H9 (cell line): ENCODE measurements around the gene ADORA1. TPM values are rescaled to one million over a fixed set of nuclear protein-coding genes. Genes with fewer than 3 reads are reported as not detected.
A peak's percentile ranks its signal among the peaks of the same experiment; 100 is the strongest.

ENCODE experiments used
- DNase-seq: peaks from one replicate; pipeline ENCODE4 v3.0.0-alpha.2; 2017
- H2AFZ ChIP-seq: one replicate; pipeline ENCODE4 v1.6.1; 2013; ENCODE audit warnings: mild to moderate bottlenecking, low read length, control low read depth, moderate library complexity
- H2AK5ac ChIP-seq: 2 replicates; pipeline ENCODE4 v1.6.1; 2013; ENCODE audit warnings: low read length, control low read depth, mixed read lengths; ENCODE audit not compliant: insufficient read length
- H2BK120ac ChIP-seq: one replicate; pipeline ENCODE4 v1.6.1; 2013; ENCODE audit warnings: low read depth, mild to moderate bottlenecking, low read length, control low read depth, inconsistent platforms; ENCODE audit not compliant: poor library complexity, severe bottlenecking
- H2BK12ac ChIP-seq: 2 replicates; pipeline ENCODE4 v1.6.1; 2013; ENCODE audit warnings: low read length, control low read depth, mixed read lengths, low read depth; ENCODE audit not compliant: insufficient read length
- H2BK15ac ChIP-seq: 2 replicates; pipeline ENCODE4 v1.6.1; 2013; ENCODE audit warnings: low read depth, low read length, control low read depth
- H2BK20ac ChIP-seq: one replicate; pipeline ENCODE4 v1.6.1; 2013; ENCODE audit warnings: low read depth, mild to moderate bottlenecking, low read length, control low read depth, inconsistent platforms; ENCODE audit not compliant: poor library complexity, severe bottlenecking
- H2BK5ac ChIP-seq: 2 replicates; pipeline ENCODE4 v1.6.1; 2013; ENCODE audit warnings: low read length, control low read depth, mixed read lengths; ENCODE audit not compliant: insufficient read length
- H3K14ac ChIP-seq: 2 replicates; pipeline ENCODE4 v1.6.1; 2013; ENCODE audit warnings: low read length, control low read depth; ENCODE audit not compliant: insufficient read depth
- H3K18ac ChIP-seq: 2 replicates; pipeline ENCODE4 v1.6.1; 2013; ENCODE audit warnings: low read depth, mild to moderate bottlenecking, mixed read lengths, low read length, control low read depth; ENCODE audit not compliant: insufficient read length
- H3K23ac ChIP-seq: 2 replicates; pipeline ENCODE4 v1.6.1; 2013; ENCODE audit warnings: low read length, control low read depth, mixed read lengths, low read depth; ENCODE audit not compliant: insufficient read length
- H3K23me2 ChIP-seq: 2 replicates; pipeline ENCODE4 v1.6.1; 2013; ENCODE audit warnings: low read depth, mild to moderate bottlenecking, mixed read lengths, low read length, control low read depth; ENCODE audit not compliant: insufficient read length, poor library complexity, severe bottlenecking
- H3K27ac ChIP-seq: 2 replicates; pipeline ENCODE4 v1.5.1; 2013; ENCODE audit warnings: low read length, control low read depth, mixed read lengths, low read depth; ENCODE audit not compliant: insufficient read length
- H3K27me3 ChIP-seq: 2 replicates; pipeline ENCODE4 v1.6.1; 2013; ENCODE audit warnings: low read length, control low read depth, inconsistent platforms; ENCODE audit not compliant: insufficient read depth
- H3K4ac ChIP-seq: 2 replicates; pipeline ENCODE4 v1.6.1; 2013; ENCODE audit warnings: low read depth, mild to moderate bottlenecking, control low read depth, inconsistent platforms, low read length, moderate library complexity
- H3K4me1 ChIP-seq: 2 replicates; pipeline ENCODE4 v1.6.1; 2013; ENCODE audit warnings: low read length, control low read depth, inconsistent platforms; ENCODE audit not compliant: insufficient read depth
- H3K4me2 ChIP-seq: 2 replicates; pipeline ENCODE4 v1.6.1; 2013; ENCODE audit warnings: low read length, control low read depth, mixed read lengths; ENCODE audit not compliant: insufficient read length, insufficient read depth
- H3K56ac ChIP-seq: 2 replicates; pipeline ENCODE4 v1.6.1; 2013; ENCODE audit warnings: low read depth, mild to moderate bottlenecking, mixed read lengths, low read length, control low read depth; ENCODE audit not compliant: insufficient read length
- H3K79me1 ChIP-seq: 2 replicates; pipeline ENCODE4 v1.6.1; 2013; ENCODE audit warnings: low read depth, mild to moderate bottlenecking, moderate library complexity, low read length, control low read depth, inconsistent platforms; ENCODE audit not compliant: insufficient read depth, poor library complexity, severe bottlenecking
- H3K79me2 ChIP-seq: 2 replicates; pipeline ENCODE4 v1.6.1; 2013; ENCODE audit warnings: low read length, control low read depth, inconsistent platforms; ENCODE audit not compliant: insufficient read depth
- H3K9ac ChIP-seq: 2 replicates; pipeline ENCODE4 v1.6.1; 2013; ENCODE audit warnings: low read length, control low read depth, mixed read lengths; ENCODE audit not compliant: insufficient read length; ENCODE audit errors: extremely low read depth
- H3K9me3 ChIP-seq: one replicate; pipeline ENCODE4 v1.6.1; 2013; ENCODE audit warnings: low read depth, low read length, inconsistent platforms; ENCODE audit not compliant: control insufficient read depth
- H3T11ph ChIP-seq: one replicate; pipeline ENCODE4 v1.6.1; 2013; ENCODE audit warnings: mild to moderate bottlenecking, low read length, control low read depth, inconsistent platforms
- H4K20me1 ChIP-seq: one replicate; pipeline ENCODE4 v1.6.1; 2013; ENCODE audit not compliant: control insufficient read depth, insufficient read length, insufficient read depth
- H4K5ac ChIP-seq: 2 replicates; pipeline ENCODE4 v1.6.1; 2013; ENCODE audit warnings: low read depth, mild to moderate bottlenecking, mixed read lengths, low read length, control low read depth; ENCODE audit not compliant: insufficient read length
- H4K8ac ChIP-seq: replicated peaks from 2 replicates; pipeline ENCODE4 v1.6.1; 2013; ENCODE audit warnings: low read length, control low read depth, mixed read lengths, low read depth; ENCODE audit not compliant: insufficient read length
- H4K91ac ChIP-seq: 2 replicates; pipeline ENCODE4 v1.6.1; 2013; ENCODE audit warnings: low read depth, mild to moderate bottlenecking, moderate library complexity, mixed read lengths, low read length, control low read depth; ENCODE audit not compliant: insufficient read length
- H3K27ac Mint-ChIP-seq, 3 experiments: 2 replicates in 2 of 3; 3 replicates in 1 of 3; pipeline ENCODE4 v1.8.0; 2020 to 2021; ENCODE audit warnings: mixed read lengths in 3 of 3, mild to moderate bottlenecking in 1 of 3, moderate library complexity in 1 of 3
- H3K27me3 Mint-ChIP-seq: 2 replicates; pipeline ENCODE4 v1.8.0; 2021; ENCODE audit warnings: low read depth, mild to moderate bottlenecking, moderate library complexity, mixed read lengths
- H3K36me3 Mint-ChIP-seq, 3 experiments: 2 replicates in 2 of 3; 3 replicates in 1 of 3; pipeline ENCODE4 v1.8.0; 2020 to 2021; ENCODE audit warnings: low read depth in 3 of 3, mixed read lengths in 3 of 3; ENCODE audit not compliant: insufficient read depth in 1 of 3
- H3K4me1 Mint-ChIP-seq, 2 experiments: 2 replicates each; pipeline ENCODE4 v1.8.0; 2020; ENCODE audit warnings: mixed read lengths in 2 of 2
- H3K4me3 Mint-ChIP-seq, 2 experiments: 2 replicates in 1 of 2; 3 replicates in 1 of 2; pipeline ENCODE4 v1.8.0; 2020 to 2021; ENCODE audit warnings: mild to moderate bottlenecking in 2 of 2, mixed read lengths in 2 of 2, moderate library complexity in 1 of 2
- H3K9me3 Mint-ChIP-seq, 2 experiments: 2 replicates in 1 of 2; 3 replicates in 1 of 2; pipeline ENCODE4 v1.8.0; 2020; ENCODE audit warnings: mild to moderate bottlenecking in 2 of 2, mixed read lengths in 2 of 2, moderate library complexity in 1 of 2
- CTCF ChIP-seq: fragments of 200-600 bp; sonication (generic); conservative IDR thresholded peaks from 3 replicates; pipeline ENCODE4 v1.8.0; 2021; ENCODE audit warnings: antibody characterized with exemption, mild to moderate bottlenecking
- WGBS: extraction: QIAGEN DNeasy Blood & Tissue Kit; methylation state at CpG from one replicate; pipeline ENCODE4 v1.1.7; 2013; ENCODE audit warnings: missing lambda C conversion rate, low lambda C conversion rate, mixed read lengths; ENCODE audit not compliant: insufficient read length; ENCODE audit errors: extremely low coverage; 5-methylcytosine and 5-hydroxymethylcytosine counted together
- total RNA-seq: library from RNA; stranded (reverse); gene quantifications from 2 replicates; pipeline ENCODE4 v1.2.1, GENCODE V29; 2021

The ADORA1 gene
- total RNA-seq, 1 experiment from 2014 or later: 1.3 TPM

GRCh38 chr1:203187304-203187685, 59.8 kb downstream of the ADORA1 start:
- Histone ChIP-seq H2BK20ac (no peak overlapping the region), H3K79me2 (no peaks in the 10 kb centered on the region), H3K56ac (no peak overlapping the region), H2BK15ac (no peak overlapping the region), H3K23ac (no peak overlapping the region), H2BK5ac (no peak overlapping the region), H2BK12ac (no peak overlapping the region), H3K27ac (no peak overlapping the region), H4K91ac (no peak overlapping the region), H3K9ac (no peak overlapping the region), H3K27me3 (no peaks in the 10 kb centered on the region), H3K4me1 (peaks cover 6% of the 10 kb centered on the region; the same call in 1 of the 2 replicates), H3K4me2 (no peak overlapping the region), H3K9me3 (no peaks in the 10 kb centered on the region), H4K8ac (no peak overlapping the region), H3K23me2 (peaks cover 3% of the 10 kb centered on the region), H3K18ac (no peak overlapping the region), H3K79me1 (no peaks in the 10 kb centered on the region), H2AK5ac (no peak overlapping the region), H3T11ph (no peak overlapping the region), H2AFZ (no peak overlapping the region), H3K4ac (no peak overlapping the region), H2BK120ac (no peak overlapping the region), H4K5ac (no peak overlapping the region), H3K14ac (no peak overlapping the region), H4K20me1 (no peaks in the 10 kb centered on the region)
- H3K4me3 Mint-ChIP-seq: peak overlapping the region in 1 of 2 experiments; percentile 24; a peak in 1 of 5 replicates
- no peak for TF ChIP-seq CTCF
- no peaks in the 10 kb centered on the region for H3K36me3 Mint-ChIP-seq
- WGBS: no CpG with 5 or more reads among the region's 7 CpGs
- H3K27me3 Mint-ChIP-seq: no peaks in the 10 kb centered on the region; the same call in 1 of the 2 replicates
- peak overlapping the region in 1 of 3 experiments; percentile 50; a peak in 2 of 7 replicates for H3K27ac Mint-ChIP-seq
- H3K4me1 Mint-ChIP-seq: peaks cover 29 to 36% of the 10 kb centered on the region in 2 experiments
- no peak for DNase-seq
- no peaks in the 10 kb centered on the region; a peak in 2 of 5 replicates for H3K9me3 Mint-ChIP-seq
